IMR-90 (cell line): ENCODE results near the gene MYO5A. TPM values are rescaled to one million over a fixed set of nuclear protein-coding genes. Genes with fewer than 3 reads are reported as not detected.

Experiments used
- ATAC-seq: fragments of 200-7000 bp; cut with Tn5 transposase; 2 replicates; pipeline ENCODE4 v1.9.1; 2020; ENCODE audit warnings: low read depth, mild to moderate bottlenecking, moderate library complexity
- BruUV-seq: library from RNA; stranded (reverse); fragments of 400-500 nt; replicated peaks from 2 replicates; lab custom pipeline; 2021; lab: Mats Ljungman, UMichigan
- CTCF ChIA-PET: fragments of 300-600 bp; formaldehyde crosslinking; extraction: SDS; loops from one replicate; lab custom pipeline; 2021; ENCODE audit warnings: antibody characterized with exemption; lab: Yijun Ruan, JAX
- POLR2A ChIA-PET: fragments of 300-600 bp; sonication (Branson Sonifier 250); formaldehyde crosslinking; loops from one replicate; lab custom pipeline; 2022; ENCODE audit warnings: antibody characterized with exemption; ENCODE audit not compliant: unreplicated experiment; lab: Charles Lee
- DNase-seq: peaks from one replicate; pipeline ENCODE4 v3.0.0; 2013
- H2AFZ ChIP-seq: replicated peaks from 2 replicates; pipeline ENCODE3; 2013; ENCODE audit warnings: low read length, mild to moderate bottlenecking; ENCODE audit not compliant: poor library complexity
- H2AK5ac ChIP-seq: 2 replicates; pipeline ENCODE4 v1.6.1; 2013; ENCODE audit warnings: low read depth, low read length, inconsistent platforms
- H2AK9ac ChIP-seq: replicated peaks from 2 replicates; pipeline ENCODE3; 2013; ENCODE audit warnings: mild to moderate bottlenecking, low read depth, low read length, moderate library complexity; ENCODE audit not compliant: poor library complexity
- H2BK120ac ChIP-seq: 2 replicates; pipeline ENCODE4 v1.6.1; 2013; ENCODE audit warnings: low read depth, low read length, inconsistent platforms
- H2BK15ac ChIP-seq: 3 replicates; pipeline ENCODE4 v1.6.1; 2013; ENCODE audit warnings: low read depth, low read length, inconsistent platforms
- H2BK20ac ChIP-seq: 2 replicates; pipeline ENCODE4 v1.6.1; 2013; ENCODE audit warnings: low read depth, mild to moderate bottlenecking, inconsistent platforms, low read length, moderate library complexity
- H2BK5ac ChIP-seq: 2 replicates; pipeline ENCODE4 v1.6.1; 2013; ENCODE audit warnings: mild to moderate bottlenecking, low read depth, low read length, inconsistent platforms; ENCODE audit not compliant: poor library complexity, severe bottlenecking
- H3K14ac ChIP-seq: replicated peaks from 2 replicates; pipeline ENCODE4 v1.6.1; 2013; ENCODE audit warnings: low read depth, low read length, inconsistent platforms
- H3K18ac ChIP-seq: 2 replicates; pipeline ENCODE4 v1.6.1; 2013; ENCODE audit warnings: low read depth, low read length, control low read depth
- H3K23ac ChIP-seq: 2 replicates; pipeline ENCODE4 v1.6.1; 2013; ENCODE audit warnings: low read depth, low read length, inconsistent platforms
- H3K27ac ChIP-seq: 2 replicates; pipeline ENCODE4 v1.5.1; 2013; ENCODE audit warnings: mild to moderate bottlenecking, control low read depth, low read length; ENCODE audit not compliant: insufficient read depth
- H3K27me3 ChIP-seq: 2 replicates; pipeline ENCODE4 v1.6.1; 2013; ENCODE audit warnings: low read length; ENCODE audit not compliant: control insufficient read depth, insufficient read depth
- H3K36me3 ChIP-seq: 2 replicates; pipeline ENCODE4 v1.6.1; 2013; ENCODE audit warnings: low read length, mixed read lengths; ENCODE audit not compliant: control insufficient read depth, insufficient read depth
- H3K4ac ChIP-seq: 2 replicates; pipeline ENCODE4 v1.6.1; 2013; ENCODE audit warnings: low read depth, low read length, inconsistent platforms
- H3K4me1 ChIP-seq: 2 replicates; pipeline ENCODE4 v1.6.1; 2013; ENCODE audit warnings: low read length, mixed read lengths; ENCODE audit not compliant: control insufficient read depth, insufficient read depth
- H3K4me2 ChIP-seq: 2 replicates; pipeline ENCODE4 v1.6.1; 2013; ENCODE audit warnings: low read depth, mild to moderate bottlenecking, control low read depth, low read length, moderate library complexity
- H3K4me3 ChIP-seq: 2 replicates; pipeline ENCODE4 v1.5.1; 2013; ENCODE audit warnings: low read depth, mild to moderate bottlenecking, control low read depth, low read length, moderate library complexity; ENCODE audit not compliant: insufficient read depth
- H3K56ac ChIP-seq: 2 replicates; pipeline ENCODE4 v1.6.1; 2013; ENCODE audit warnings: low read length, inconsistent platforms; ENCODE audit not compliant: insufficient read depth; ENCODE audit errors: extremely low read depth
- H3K79me1 ChIP-seq, 2 experiments: 2 replicates each; pipeline ENCODE4 v1.6.1; 2013; ENCODE audit warnings: low read length in 2 of 2, inconsistent platforms in 1 of 2, low read depth in 1 of 2
- H3K9ac ChIP-seq: 2 replicates; pipeline ENCODE4 v1.6.1; 2013; ENCODE audit warnings: low read depth, low read length, control low read depth
- H3K9me1 ChIP-seq: 2 replicates; pipeline ENCODE4 v1.6.1; 2013; ENCODE audit warnings: low read length, inconsistent platforms; ENCODE audit not compliant: insufficient read depth
- H3K9me3 ChIP-seq: 2 replicates; pipeline ENCODE4 v1.6.1; 2013; ENCODE audit warnings: low read length; ENCODE audit not compliant: control insufficient read depth, insufficient read depth
- H4K20me1 ChIP-seq: 2 replicates; pipeline ENCODE4 v1.6.1; 2013; ENCODE audit warnings: low read length, inconsistent platforms; ENCODE audit not compliant: insufficient read depth
- H4K5ac ChIP-seq: 2 replicates; pipeline ENCODE4 v1.6.1; 2013; ENCODE audit warnings: mild to moderate bottlenecking, low read depth, low read length, control low read depth
- H4K8ac ChIP-seq, 2 experiments: 2 replicates each; pipeline ENCODE4 v1.6.1; 2013; ENCODE audit warnings: low read depth in 2 of 2, low read length in 2 of 2, control low read depth in 1 of 2, inconsistent platforms in 1 of 2
- H4K91ac ChIP-seq: 2 replicates; pipeline ENCODE4 v1.6.1; 2013; ENCODE audit warnings: low read depth, low read length, inconsistent platforms; ENCODE audit not compliant: insufficient read depth
- BHLHE40 ChIP-seq: fragments of 150-350 bp; IDR thresholded peaks from 2 replicates; pipeline ENCODE4 v1.6.1; 2016; ENCODE audit warnings: mild to moderate bottlenecking, low read depth, low read length
- CHD1 ChIP-seq: IDR thresholded peaks from 2 replicates; pipeline ENCODE4 v1.6.1; 2012; ENCODE audit warnings: low read depth, low read length, improper control_type of control experiment
- FOS ChIP-seq: fragments of 150-350 bp; IDR thresholded peaks from 2 replicates; pipeline ENCODE4 v1.6.1; 2016; ENCODE audit warnings: low read depth, low read length
- MAFK ChIP-seq: IDR thresholded peaks from 2 replicates; pipeline ENCODE4 v1.6.1; 2012; ENCODE audit warnings: low read depth, low read length, improper control_type of control experiment
- MAZ ChIP-seq: IDR thresholded peaks from 2 replicates; pipeline ENCODE4 v1.6.1; 2012; ENCODE audit warnings: low read depth, mild to moderate bottlenecking, low read length, improper control_type of control experiment, moderate library complexity, borderline replicate concordance
- POLR2A ChIP-seq: IDR thresholded peaks from 2 replicates; pipeline ENCODE4 v1.6.1; 2012; ENCODE audit warnings: mild to moderate bottlenecking, low read depth, low read length
- RAD21 ChIP-seq: IDR thresholded peaks from 2 replicates; pipeline ENCODE4 v1.6.1; 2012; ENCODE audit warnings: low read length, improper control_type of control experiment
- RFX5 ChIP-seq: IDR thresholded peaks from 2 replicates; pipeline ENCODE4 v1.8.0; 2012; ENCODE audit warnings: low read depth, mild to moderate bottlenecking, low read length, moderate library complexity
- WGBS, 2 experiments: methylation state at CpG; one replicate each; pipeline versions ENCODE4 v1.1.5 to v1.1.7; 2013; ENCODE audit warnings: missing lambda C conversion rate in 2 of 2; ENCODE audit not compliant: insufficient read length in 1 of 2; ENCODE audit errors: extremely low coverage in 2 of 2; 5-methylcytosine and 5-hydroxymethylcytosine counted together
- dilution Hi-C: fragments of 300-500 bp; cut with HindIII; formaldehyde crosslinking; loops from one replicate; pipeline ENCODE4 v1.14.3; 2018; ENCODE audit warnings: low sequenced_read_pairs; ENCODE audit not compliant: unreplicated experiment
- in situ Hi-C: fragments of 300-500 bp; cut with MboI; formaldehyde crosslinking; loops from 3 replicates; pipeline ENCODE4 v1.14.3; 2019; ENCODE audit warnings: low sequenced_read_pairs, inconsistent platforms, mixed read lengths
- intact Hi-C: fragments of 100-400 bp; cut with micrococcal nuclease; formaldehyde crosslinking; loops from 2 replicates; pipeline ENCODE4 v1.10.0; 2022
- polyA plus RNA-seq, 3 experiments: library from polyadenylated mRNA; depleted of rRNA; stranded (reverse); fragments of >200 nt; gene quantifications; 2 replicates each; pipeline ENCODE4 v1.2.3, GENCODE V29; 2012; ENCODE audit warnings: low replicate concordance in 1 of 3
- total RNA-seq: library from RNA; depleted of rRNA; stranded (reverse); fragments of >200 nt; gene quantifications from 2 replicates; pipeline ENCODE4 v1.2.3, GENCODE V29; 2012
- TF ChIP-seq, protein P1 (sequence below): fragments of 150-350 bp; IDR thresholded peaks from 2 replicates; pipeline ENCODE4 v1.6.1; 2017; ENCODE audit warnings: mild to moderate bottlenecking, antibody characterized with exemption, low read length, low read depth

MYO5A gene
- total and polyA plus RNA-seq, 2 of the 4 experiments (the other 2 are of a cell fraction), result 19.4 to 69.2 TPM

DNA sequence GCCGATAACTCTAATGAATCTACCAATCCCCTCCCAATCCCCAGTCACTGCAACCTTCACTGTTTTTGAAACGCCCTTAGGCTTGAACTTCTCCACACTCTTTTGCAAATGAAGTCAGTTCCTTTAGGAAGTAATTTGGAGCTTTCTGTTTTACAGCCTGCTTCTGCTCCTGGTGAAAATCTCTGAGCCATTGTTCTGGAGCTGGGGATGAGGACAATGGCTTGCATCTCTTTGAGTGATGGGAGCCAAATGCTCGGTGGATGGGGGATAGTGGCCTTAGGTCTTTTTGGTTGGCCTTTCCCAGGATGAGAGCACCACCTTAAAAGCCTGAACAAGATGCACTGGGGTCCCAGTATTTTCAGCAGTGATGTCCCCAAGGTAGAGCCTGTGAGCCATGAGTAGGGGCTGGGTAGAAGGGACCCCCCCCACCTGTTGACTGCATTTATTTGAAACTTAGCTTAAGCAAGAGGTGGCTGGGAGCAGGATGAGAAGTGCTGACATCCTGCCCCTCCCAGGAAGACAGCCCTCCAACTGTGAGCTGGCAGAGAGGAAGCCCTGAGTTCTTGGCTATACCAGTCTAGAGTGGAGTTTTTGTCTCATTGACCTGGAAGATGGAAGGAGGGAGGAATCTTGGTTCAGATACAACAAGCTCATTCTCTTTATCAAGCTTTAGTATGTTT, 225.4 kb downstream of the MYO5A start:
- ChIA-PET POLR2A (no interaction called here), CTCF (no interaction called here)
- Histone ChIP-seq H4K8ac (no peak overlapping the region), H3K9ac (no peak overlapping the region), H4K20me1 (no peaks in the 10 kb centered on the region), H4K5ac (no peak overlapping the region), H3K56ac (no peak overlapping the region), H3K14ac (no peak overlapping the region), H3K4ac (no peak overlapping the region), H3K36me3 (no peaks in the 10 kb centered on the region), H3K9me1 (no peaks in the 10 kb centered on the region), H3K23ac (no peak overlapping the region), H3K9me3 (no peaks in the 10 kb centered on the region), H3K4me3 (no peak overlapping the region), H4K91ac (no peak overlapping the region), H3K27ac (no peak overlapping the region), H2BK5ac (no peak overlapping the region), H2AK9ac (no peak overlapping the region), H2BK15ac (no peak overlapping the region), H3K4me2 (no peak overlapping the region), H3K4me1 (no peaks in the 10 kb centered on the region; the same call in 1 of the 2 replicates), H3K79me1 (no peaks in the 10 kb centered on the region), H2AK5ac (no peak overlapping the region), H3K18ac (no peak overlapping the region), H2BK120ac (no peak overlapping the region), H2BK20ac (no peak overlapping the region), H2AFZ (no peak overlapping the region), H3K27me3 (no peaks in the 10 kb centered on the region)
- in situ Hi-C loops (no loop called here), dilution Hi-C loops (no loop called here), intact Hi-C loops (no loop called here)
- no peak for ATAC-seq
- TF ChIP-seq FOS, result no peak
- no peak for TF ChIP-seq BHLHE40
- no peak for TF ChIP-seq POLR2A
- no peak for TF ChIP-seq RAD21
- TF ChIP-seq, protein P1, sequence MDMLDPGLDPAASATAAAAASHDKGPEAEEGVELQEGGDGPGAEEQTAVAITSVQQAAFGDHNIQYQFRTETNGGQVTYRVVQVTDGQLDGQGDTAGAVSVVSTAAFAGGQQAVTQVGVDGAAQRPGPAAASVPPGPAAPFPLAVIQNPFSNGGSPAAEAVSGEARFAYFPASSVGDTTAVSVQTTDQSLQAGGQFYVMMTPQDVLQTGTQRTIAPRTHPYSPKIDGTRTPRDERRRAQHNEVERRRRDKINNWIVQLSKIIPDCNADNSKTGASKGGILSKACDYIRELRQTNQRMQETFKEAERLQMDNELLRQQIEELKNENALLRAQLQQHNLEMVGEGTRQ, result no peak
- no peak for TF ChIP-seq MAFK
- no peak for TF ChIP-seq MAZ
- TF ChIP-seq CHD1, result no peak
- no peak for TF ChIP-seq RFX5
- no TSS peak for BruUV-seq
- WGBS, 2 experiments, result no CpG with 5 or more reads among the region's 3 CpGs
- DNase-seq, result no peak
